Measurements from ENCODE around the gene EGLN1. TPM values are rescaled to one million over a fixed set of nuclear protein-coding genes. Genes with fewer than 3 reads are reported as not detected.
A peak's percentile ranks its signal among the peaks of the same experiment; 100 is the strongest.

The EGLN1 gene
- total RNA-seq, 4 donors from 2014 or later: 53.2 to 76.7 (median 60.1) TPM

DNA sequence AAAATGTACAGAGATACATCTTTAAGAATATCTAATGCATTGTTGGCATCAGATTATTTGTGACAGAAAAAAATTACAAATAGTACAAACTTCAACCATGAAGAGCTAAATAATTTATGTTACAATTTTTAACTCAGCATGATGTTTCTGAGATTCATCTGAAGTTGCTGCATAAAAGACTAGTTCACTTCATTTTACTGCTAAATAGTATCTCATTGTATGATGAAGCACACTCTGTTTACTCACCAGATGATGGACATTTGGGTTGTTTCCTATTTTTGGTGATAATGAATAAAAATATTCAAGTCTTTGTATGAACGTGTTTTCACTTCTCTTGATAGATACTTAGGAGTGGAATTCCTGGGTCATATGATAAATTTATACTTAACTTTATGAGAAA is 20.6 kb downstream of the EGLN1 start:
- WGBS, 2 donors: 0 to 44% methylated on average over 1 of the region's 1 CpG
- no peaks in the 10 kb centered on the region for H3K36me3 ChIP-seq
- no peaks in the 10 kb centered on the region for H3K9me3 ChIP-seq
- no peak for DNase-seq (ENCODE audit: low spot score in 2 of 2)
- H3K27me3 ChIP-seq: no peaks in the 10 kb centered on the region
- H3K4me1 ChIP-seq: peaks cover 0 to 63% (median 12%) of the 10 kb centered on the region in 4 donors
- no peak overlapping the region for H3K27ac ChIP-seq
- no peak for TF ChIP-seq EP300 (IDR thresholded peaks at IDR 0.05)
- no peak for TF ChIP-seq POLR2A (IDR thresholded peaks at IDR 0.05)
- TF ChIP-seq, protein P1, sequence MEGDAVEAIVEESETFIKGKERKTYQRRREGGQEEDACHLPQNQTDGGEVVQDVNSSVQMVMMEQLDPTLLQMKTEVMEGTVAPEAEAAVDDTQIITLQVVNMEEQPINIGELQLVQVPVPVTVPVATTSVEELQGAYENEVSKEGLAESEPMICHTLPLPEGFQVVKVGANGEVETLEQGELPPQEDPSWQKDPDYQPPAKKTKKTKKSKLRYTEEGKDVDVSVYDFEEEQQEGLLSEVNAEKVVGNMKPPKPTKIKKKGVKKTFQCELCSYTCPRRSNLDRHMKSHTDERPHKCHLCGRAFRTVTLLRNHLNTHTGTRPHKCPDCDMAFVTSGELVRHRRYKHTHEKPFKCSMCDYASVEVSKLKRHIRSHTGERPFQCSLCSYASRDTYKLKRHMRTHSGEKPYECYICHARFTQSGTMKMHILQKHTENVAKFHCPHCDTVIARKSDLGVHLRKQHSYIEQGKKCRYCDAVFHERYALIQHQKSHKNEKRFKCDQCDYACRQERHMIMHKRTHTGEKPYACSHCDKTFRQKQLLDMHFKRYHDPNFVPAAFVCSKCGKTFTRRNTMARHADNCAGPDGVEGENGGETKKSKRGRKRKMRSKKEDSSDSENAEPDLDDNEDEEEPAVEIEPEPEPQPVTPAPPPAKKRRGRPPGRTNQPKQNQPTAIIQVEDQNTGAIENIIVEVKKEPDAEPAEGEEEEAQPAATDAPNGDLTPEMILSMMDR (IDR thresholded peaks at IDR 0.05): no peak
- no peak overlapping the region for H3K4me3 ChIP-seq

DNA sequence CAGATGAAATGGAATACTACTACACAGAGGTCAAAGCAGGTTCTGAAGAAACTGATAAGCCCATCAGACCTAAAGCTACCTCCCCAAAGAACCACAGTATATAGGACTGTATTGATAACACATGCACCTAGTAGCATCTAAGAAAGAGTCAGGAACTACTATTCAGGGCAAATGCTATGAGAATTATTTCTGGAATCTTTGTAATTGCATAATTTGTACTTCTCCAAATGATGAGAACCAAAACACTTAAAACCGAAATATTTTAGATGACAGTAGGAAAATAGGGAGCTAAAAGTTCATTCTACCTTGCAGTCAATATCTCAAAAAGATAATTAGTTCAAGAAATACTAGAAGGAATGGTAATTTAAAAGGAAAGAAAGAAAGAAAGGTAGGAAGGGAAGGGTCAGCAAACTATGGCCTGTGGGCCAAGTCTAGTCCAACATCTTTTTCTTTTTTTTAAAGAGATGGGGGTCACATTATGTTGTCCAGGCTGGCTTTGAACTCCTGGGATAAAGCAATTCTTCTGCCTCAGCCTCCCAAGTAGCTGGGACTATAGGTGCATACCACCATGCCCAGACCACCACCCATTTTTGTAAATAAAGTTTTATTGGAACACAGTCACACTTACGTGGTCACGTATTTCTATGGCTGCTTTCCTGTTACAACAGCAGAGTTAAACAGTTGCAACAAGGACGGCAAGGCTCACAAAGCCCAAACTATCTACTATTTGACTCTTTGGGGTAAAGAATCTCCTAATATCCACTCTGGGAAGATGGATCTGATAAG is 24.0 kb downstream of the EGLN1 start:
- Histone ChIP-seq H3K27me3 (no peaks in the 10 kb centered on the region), H3K4me1 (peaks cover 0 to 78% (median 25%) of the 10 kb centered on the region in 4 donors), H3K36me3 (no peaks in the 10 kb centered on the region), H3K9me3 (no peaks in the 10 kb centered on the region), H3K27ac (no peak overlapping the region), H3K4me3 (no peak overlapping the region)
- no peak for DNase-seq (ENCODE audit: low spot score in 2 of 2)
- TF ChIP-seq EP300 (IDR thresholded peaks at IDR 0.05) (no peak), POLR2A (IDR thresholded peaks at IDR 0.05) (no peak)
- TF ChIP-seq, protein P1 (IDR thresholded peaks at IDR 0.05): no peak
- WGBS, 2 donors: 62 to 76% methylated on average over 4 of the region's 4 CpGs

DNA sequence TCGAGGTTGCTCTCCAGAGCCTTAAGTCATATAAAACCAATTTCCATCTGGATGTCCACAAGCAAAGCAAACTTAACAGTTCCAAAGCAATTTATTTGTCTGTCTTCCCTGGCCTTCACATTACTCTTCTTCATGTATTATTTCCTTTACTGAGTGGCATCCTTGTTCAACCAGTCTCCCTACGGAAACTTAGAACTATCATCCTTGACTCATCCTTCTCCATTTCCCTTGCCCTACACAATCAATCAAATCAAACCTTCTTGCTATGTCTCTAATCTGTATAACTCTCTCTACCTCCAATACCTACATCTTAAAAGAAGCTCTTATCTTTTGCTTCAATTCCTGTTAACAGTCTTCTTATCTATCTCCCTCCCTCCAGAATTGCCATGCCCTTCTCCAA is 25.4 kb downstream of the EGLN1 start:
- no peaks in the 10 kb centered on the region for H3K36me3 ChIP-seq
- no peak overlapping the region for H3K4me3 ChIP-seq
- DNase-seq (ENCODE audit: low spot score in 2 of 2): no peak
- no peaks in the 10 kb centered on the region for H3K27me3 ChIP-seq
- peak overlapping the region in 1 of 4 donors; percentile 75 for H3K27ac ChIP-seq
- H3K9me3 ChIP-seq: no peaks in the 10 kb centered on the region
- TF ChIP-seq EP300 (IDR thresholded peaks at IDR 0.05) (no peak), POLR2A (IDR thresholded peaks at IDR 0.05) (no peak)
- TF ChIP-seq, protein P1 (IDR thresholded peaks at IDR 0.05): no peak
- peaks cover 0 to 82% (median 25%) of the 10 kb centered on the region in 4 donors for H3K4me1 ChIP-seq
- WGBS, 2 donors: 82 to 84% methylated on average over 2 of the region's 2 CpGs

DNA sequence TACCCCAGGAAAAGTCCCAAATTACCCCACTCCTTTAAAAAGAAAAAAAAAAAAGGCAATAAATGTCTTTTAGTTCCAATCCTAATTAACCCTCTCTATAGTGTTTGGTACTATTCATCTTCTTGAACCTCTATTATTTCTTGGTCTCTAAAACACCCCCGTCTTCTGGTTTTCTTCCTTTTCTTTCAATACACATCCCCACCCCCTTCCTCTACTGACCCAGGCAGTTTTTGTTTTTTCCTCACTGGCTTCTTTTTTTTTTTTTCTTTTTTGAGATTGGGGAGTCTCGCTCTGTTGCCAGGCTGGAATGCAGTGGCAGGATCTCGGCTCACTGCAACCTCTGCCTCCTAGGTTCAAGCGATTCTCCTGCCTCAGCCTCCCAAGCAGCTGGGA is 26.1 kb downstream of the EGLN1 start:
- Histone ChIP-seq H3K36me3 (no peaks in the 10 kb centered on the region), H3K27me3 (no peaks in the 10 kb centered on the region), H3K27ac (peak overlapping the region in 2 of 4 donors; percentile 57 to 75), H3K9me3 (no peaks in the 10 kb centered on the region), H3K4me1 (peaks cover 0 to 75% (median 25%) of the 10 kb centered on the region in 4 donors), H3K4me3 (no peak overlapping the region)
- DNase-seq (ENCODE audit: low spot score in 2 of 2): no peak
- 54 to 71% methylated on average over 4 of the region's 4 CpGs for WGBS, 2 donors
- TF ChIP-seq, protein P1 (IDR thresholded peaks at IDR 0.05): no peak
- TF ChIP-seq EP300 (IDR thresholded peaks at IDR 0.05): no peak
- no peak for TF ChIP-seq POLR2A (IDR thresholded peaks at IDR 0.05)

Data from tibial nerve (tissue), 4 donors.